ENCODE results near the gene U2SURP.
"Not testable (repeated sequence)": the region's sequence is repeated elsewhere in the genome, so short reads cannot be mapped to it uniquely, and the experiment has no call there.

The U2SURP gene

GRCh38 chr3:142977399-142977728 is 24.0 kb upstream of the U2SURP start:
- DNase-seq, result no peak

- DNase-seq, result no peak
Measured at GRCh38 chr3:142981108-142981507, 20.3 kb upstream of the U2SURP start.

GRCh38 chr3:142982038-142982773 is 19.2 kb upstream of the U2SURP start:
- DNase-seq, result no peak

GRCh38 chr3:142983318-142983717 is 18.1 kb upstream of the U2SURP start:
- no peak for DNase-seq

- no peak for DNase-seq
Measured at GRCh38 chr3:142984255-142984654, 17.1 kb upstream of the U2SURP start.

- peak; percentile 3 for DNase-seq
Measured at GRCh38 chr3:142987080-142987700, 14.2 kb upstream of the U2SURP start.

GRCh38 chr3:142987707-142988106 is 13.7 kb upstream of the U2SURP start:
- DNase-seq, result no peak

GRCh38 chr3:142988221-142988620 is 13.1 kb upstream of the U2SURP start:
- DNase-seq, result not testable (repeated sequence)

- DNase-seq, result not testable (repeated sequence)
Measured at GRCh38 chr3:142988826-142989225, 12.5 kb upstream of the U2SURP start.

- no peak for DNase-seq
Measured at GRCh38 chr3:142990721-142991120, 10.6 kb upstream of the U2SURP start.

GRCh38 chr3:142992323-142992722 is 9.0 kb upstream of the U2SURP start:
- no peak for DNase-seq

GRCh38 chr3:142993958-142994442 is 7.4 kb upstream of the U2SURP start:
- DNase-seq, result peak; percentile 4

- no peak for DNase-seq
Measured at GRCh38 chr3:142997330-142997729, 4.0 kb upstream of the U2SURP start.

- no peak for DNase-seq
Measured at GRCh38 chr3:142998439-142998838, 2.9 kb upstream of the U2SURP start.

GRCh38 chr3:142999881-143000280 is 1.5 kb upstream of the U2SURP start:
- DNase-seq, result no peak

- DNase-seq, result no peak
Measured at GRCh38 chr3:143000528-143000927, 842 bp upstream of the U2SURP start.

- no peak for DNase-seq
Measured at GRCh38 chr3:143001034-143001368, 369 bp upstream of the U2SURP start.

- DNase-seq, result no peak
Measured at GRCh38 chr3:143002083-143002712, 828 bp downstream of the U2SURP start.

GRCh38 chr3:143002727-143003126 is 1.4 kb downstream of the U2SURP start:
- no peak for DNase-seq

GRCh38 chr3:143004823-143005222 is 3.5 kb downstream of the U2SURP start:
- no peak for DNase-seq

- no peak for DNase-seq
Measured at GRCh38 chr3:143010024-143010423, 8.7 kb downstream of the U2SURP start.

GRCh38 chr3:143011705-143012104 is 10.3 kb downstream of the U2SURP start:
- DNase-seq, result no peak

- DNase-seq, result no peak
Measured at GRCh38 chr3:143014921-143015320, 13.6 kb downstream of the U2SURP start.

GRCh38 chr3:143016321-143016972 is 15.1 kb downstream of the U2SURP start:
- no peak for DNase-seq

All from NCI-H1048 (cell line).